ENCODE results near the gene GNL1.

GNL1 gene, protein sequence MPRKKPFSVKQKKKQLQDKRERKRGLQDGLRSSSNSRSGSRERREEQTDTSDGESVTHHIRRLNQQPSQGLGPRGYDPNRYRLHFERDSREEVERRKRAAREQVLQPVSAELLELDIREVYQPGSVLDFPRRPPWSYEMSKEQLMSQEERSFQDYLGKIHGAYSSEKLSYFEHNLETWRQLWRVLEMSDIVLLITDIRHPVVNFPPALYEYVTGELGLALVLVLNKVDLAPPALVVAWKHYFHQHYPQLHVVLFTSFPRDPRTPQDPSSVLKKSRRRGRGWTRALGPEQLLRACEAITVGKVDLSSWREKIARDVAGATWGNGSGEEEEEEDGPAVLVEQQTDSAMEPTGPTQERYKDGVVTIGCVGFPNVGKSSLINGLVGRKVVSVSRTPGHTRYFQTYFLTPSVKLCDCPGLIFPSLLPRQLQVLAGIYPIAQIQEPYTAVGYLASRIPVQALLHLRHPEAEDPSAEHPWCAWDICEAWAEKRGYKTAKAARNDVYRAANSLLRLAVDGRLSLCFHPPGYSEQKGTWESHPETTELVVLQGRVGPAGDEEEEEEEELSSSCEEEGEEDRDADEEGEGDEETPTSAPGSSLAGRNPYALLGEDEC

DNA sequence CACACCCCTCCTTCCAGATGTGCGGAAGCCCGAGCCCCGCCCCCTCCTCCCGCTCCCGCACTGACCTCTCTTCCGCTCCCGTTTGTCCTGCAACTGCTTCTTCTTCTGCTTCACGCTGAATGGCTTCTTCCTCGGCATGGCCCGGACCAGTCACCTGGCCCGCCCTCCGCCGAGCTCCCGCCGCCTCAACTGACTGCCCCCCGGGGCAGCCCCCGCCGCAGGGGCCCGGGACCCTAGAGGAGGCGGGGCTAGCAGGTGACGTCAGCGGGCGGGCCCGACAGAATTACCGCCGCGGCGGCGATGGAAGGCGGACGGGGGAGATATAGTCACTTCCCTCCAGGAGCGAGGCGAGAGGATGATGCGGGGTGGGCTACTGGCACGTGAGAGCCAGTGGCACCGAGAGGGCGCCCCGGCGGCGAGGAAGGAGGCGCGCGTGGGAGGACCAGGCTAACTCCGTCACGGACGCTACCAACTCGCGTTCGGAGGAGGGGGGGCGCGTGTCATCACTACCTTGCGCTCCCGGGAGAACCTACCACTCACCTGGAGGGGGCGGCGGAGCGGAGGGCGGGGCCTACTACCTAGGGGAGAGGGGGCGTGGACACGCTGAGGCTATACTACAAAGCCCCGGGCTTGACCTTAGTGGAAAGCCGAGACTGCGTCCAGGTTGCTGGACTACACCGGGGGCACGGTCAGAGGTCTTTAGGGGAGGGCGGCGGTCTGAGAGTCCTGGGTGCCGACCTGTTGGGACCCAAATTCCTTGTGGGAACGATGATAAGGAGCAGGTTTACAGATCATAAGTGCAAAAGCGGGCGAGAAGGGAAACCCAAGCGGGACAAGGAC lies at the start of gene GNL1:
Gene GNL1 (minus strand): TSS at position 424 of the 840 bp plus-strand sequence. CDS start 286 bp downstream, at position 138.
- peak; percentile 97 for DNase-seq (ENCODE audit: low spot score)

DNA sequence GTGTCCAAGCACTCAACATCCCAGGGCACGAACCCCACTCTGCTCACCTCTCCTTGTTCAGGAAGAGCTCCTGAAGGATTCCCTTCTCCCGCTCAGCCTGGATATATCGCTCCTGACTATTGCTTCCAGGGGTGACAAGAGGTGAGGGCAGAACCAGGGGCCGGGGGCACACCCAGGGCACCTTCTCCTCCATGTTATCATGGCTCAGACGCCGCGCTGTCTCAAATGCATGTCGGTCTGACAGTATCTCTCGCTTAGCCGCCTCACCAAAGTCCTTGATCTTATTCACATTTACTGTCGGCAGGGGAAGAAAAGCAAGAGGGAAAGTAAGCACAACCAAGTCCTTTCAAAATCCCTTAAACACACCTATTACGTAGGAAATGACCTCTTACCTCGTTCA lies 47.7 kb upstream of the GNL1 start:
- no peak for DNase-seq (ENCODE audit: low spot score)

DNA sequence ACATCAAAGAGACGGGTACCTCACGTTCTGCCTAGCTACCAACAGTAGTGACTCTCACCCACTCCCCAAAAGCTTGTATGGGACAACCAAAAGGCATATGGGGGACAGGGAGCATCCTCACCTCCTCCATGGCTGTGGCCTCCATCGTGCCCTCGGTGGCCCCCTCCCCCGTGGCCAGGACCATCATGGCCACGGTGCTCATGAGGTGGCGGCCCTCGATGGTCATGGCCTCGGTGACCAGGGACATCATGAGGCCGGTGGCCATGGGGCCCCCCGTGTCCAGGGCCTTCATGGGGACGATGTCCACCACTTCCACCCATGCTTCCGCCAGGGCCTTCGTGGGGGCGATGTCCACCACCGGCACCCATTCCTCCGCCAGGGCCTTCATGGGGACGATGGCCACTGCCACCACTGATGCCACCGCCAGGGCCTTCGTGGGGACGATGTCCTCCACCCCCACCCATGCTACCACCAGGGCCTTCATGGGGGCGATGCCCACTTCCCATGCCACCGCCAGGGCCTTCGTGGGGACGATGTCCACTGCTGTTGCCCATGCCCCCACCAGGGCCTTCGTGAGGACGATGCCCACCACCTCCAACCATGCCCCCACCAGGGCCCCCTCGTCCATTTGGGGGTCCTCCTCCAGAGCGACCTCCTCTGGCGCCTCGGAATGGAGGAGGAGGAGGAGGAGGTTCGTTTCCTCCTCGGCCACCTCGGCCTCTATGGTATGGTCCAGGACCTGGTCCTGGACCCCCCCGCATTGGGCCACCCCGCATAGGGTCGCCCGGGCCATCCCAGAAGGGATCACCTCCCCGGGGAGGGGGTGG lies 45.7 kb upstream of the GNL1 start:
- DNase-seq (ENCODE audit: low spot score), result no peak

DNA sequence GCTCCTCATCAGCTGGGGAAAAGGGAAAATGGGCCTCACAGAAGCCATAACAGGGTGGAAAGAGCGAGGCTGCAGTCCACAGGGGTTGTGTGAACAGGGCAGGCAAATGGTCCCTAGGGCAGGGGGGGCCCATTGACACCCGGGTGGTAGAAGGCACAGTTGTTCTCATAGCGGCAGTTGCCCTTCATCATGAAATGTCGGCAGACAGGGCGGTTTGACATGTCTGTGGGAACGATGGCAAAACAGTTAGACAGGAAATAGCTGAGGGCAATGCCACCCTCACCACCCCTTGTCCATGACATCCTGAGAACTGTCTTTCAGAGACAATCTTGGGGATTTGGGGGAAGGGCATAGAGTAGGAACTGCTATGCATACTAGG lies 45.1 kb upstream of the GNL1 start:
- DNase-seq (ENCODE audit: low spot score), result no peak

DNA sequence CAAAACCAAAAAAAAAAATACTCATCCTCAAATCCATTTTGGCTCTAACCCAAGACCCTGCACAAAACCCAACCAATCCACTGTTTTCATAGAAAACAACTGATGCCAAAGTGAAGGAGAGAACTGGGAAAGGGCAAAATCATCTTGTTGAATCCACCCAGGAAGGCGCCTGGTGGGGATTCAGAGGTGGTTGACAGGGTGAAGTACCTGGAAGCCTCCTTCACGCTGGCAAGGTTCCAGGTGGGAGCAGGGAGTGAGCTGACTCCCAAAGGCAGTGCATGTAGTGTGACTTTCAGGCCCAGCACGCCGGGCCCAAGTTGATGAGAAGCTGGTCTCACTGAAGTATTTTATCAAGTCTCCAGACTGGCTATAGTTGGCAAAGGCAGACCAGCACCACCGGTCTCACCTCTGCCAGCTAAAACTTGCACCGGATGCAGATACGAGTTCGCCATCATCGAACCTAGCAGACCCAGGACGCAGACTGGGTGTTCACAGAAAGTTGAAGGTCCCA lies 44.2 kb upstream of the GNL1 start:
- DNase-seq (ENCODE audit: low spot score), result no peak

DNA sequence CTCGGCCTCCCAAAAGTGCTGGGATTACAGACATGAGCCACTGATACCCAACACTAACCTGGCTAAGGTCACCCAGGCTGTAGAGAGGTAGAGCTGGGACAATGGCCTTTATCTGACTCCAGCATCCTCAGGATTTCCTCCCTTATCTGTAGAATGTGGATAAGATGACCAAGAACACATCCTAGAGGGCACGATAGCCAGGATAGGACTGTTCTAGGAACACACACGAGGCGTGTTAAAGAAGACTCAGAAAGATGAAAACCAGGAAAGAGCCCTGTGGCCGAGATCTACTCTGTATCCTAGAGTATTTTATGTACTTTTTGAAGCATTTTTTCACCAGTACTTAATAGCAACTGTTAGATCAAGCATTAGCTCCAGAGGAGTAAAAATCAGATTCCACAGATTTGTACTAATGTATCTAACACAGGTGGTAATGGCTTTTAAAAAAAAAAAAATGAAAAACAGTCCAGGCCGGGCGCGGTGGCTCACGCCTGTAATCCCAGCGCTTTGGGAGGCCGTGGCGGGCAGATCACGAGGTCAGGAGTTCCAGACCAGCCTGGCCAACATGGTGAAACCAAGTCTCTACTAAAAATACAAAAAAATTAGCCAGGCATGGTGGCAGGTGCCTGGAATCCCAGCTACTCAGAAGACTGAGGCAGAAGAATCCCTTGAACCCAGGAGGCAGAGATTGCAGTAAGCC lies 43.5 kb upstream of the GNL1 start:
- DNase-seq (ENCODE audit: low spot score), result no peak

DNA sequence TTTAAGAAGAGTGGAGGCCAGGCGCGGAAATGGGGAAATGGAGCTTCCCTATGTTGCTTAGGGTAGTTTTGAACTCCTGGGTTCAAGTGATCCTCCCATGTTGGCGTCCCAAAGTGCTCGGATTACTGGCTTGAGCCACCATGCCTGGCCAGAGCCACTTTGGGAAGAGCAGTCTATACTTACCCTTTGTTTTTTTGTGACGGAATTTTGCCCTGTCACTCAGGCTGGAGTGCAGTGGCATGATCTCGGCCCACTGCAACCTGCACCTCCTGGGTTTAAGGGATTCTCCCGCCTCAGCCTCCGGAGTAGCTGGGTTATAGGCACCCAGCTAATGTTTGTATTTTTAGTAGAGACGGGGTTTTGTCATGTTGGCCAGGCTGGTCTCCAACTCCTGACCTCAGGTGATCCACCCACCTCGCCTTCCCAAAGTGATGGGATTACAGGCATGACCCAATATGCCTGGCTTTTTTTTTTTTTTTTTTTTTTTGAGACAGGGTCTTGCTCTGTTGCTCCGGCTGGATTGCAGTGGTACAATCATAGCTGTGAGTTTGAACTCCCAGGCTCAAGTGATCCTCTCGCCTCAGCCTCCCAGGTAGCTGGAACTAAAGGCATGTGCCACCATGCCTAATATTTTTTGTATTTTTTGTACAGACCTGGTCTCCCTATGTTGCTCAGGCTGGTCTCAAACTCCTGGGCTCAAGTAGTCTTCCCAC lies 42.8 kb upstream of the GNL1 start:
- DNase-seq (ENCODE audit: low spot score), result no peak

DNA sequence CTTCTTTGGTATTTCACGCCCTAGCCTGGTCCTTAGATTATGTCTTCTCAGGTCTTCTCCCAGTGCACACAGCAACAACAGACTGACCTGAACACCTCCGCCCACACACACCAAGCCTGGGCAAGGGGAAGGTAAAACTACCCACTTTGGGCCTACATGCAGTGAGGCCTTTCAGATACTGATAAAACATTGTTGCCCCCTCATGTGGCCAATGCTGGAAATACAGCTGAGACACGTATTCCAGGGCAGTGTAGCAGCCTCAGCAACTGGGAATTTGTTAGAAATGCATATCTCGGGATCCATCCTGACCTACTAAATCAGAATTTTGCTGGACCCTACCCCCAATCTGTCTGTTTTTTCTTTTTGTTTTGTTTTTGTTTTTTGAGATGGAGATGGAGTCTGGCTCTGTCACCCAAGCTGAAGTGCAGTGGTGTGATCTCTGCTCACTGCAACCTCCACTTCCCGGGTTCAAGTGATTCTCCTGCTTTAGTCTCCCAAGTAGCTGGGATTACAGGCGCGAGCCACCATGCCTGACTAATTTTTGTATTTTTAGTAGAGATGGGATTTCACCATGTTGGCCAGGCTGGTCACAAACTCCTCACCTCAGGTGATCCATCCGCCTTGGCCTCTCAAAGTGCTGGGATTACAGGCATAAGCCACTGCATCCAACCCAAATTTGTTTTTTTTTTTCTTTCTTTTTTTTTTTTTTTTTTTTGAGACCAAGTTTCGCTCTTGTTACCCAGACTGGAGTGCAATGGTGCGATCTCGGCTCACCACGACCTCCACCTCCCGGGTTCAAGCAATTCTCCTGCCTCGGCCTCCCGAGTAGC lies 41.2 kb upstream of the GNL1 start:
- peak; percentile 80 for DNase-seq (ENCODE audit: low spot score)

DNA sequence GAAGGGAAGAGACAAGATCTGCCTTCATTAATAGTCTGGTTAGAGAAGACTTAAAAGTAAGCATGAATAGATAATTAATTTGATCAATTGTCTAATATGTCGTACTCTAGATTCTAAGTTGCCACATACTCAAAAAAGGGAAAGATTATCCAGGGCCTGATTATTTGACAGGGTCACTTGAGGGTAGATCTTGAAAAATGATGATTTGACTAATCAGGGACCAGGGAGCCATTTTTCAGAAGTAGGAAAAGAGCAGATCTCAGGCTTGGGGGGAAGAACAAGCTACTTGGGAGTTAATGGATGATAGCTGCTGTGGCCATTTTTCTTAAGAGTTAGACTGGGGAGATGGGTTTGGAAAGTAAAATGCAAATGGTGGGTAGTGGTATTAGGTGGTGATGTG lies 36.0 kb upstream of the GNL1 start:
- no peak for DNase-seq (ENCODE audit: low spot score)

DNA sequence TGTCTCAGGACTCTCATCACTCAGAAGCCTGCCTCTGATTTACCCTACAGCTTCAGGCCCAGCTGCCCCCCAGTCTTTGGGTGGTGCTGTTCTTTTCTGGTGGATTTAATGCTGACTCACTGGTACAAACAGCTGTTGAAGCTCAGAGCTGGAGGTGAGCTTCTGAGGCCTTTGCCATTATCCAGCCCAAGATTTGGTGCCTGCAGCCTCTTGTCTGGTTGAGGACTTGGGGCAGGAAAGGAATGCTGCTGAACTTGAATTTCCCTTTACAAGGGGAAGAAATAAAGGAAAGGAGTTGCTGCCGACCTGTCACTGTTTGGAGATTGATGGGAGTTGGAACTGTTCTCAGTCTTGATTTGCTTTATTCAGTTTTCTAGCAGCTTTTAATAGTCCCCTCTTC lies 34.7 kb upstream of the GNL1 start:
- no peak for DNase-seq (ENCODE audit: low spot score)

DNA sequence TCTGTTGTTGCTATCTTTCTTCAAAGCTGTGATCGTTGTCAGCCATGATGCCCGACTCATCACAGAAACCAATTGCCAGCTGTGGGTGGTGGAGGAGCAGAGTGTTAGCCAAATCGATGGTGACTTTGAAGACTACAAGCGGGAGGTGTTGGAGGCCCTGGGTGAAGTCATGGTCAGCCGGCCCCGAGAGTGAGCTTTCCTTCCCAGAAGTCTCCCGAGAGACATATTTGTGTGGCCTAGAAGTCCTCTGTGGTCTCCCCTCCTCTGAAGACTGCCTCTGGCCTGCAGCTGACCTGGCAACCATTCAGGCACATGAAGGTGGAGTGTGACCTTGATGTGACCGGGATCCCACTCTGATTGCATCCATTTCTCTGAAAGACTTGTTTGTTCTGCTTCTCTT lies 34.2 kb upstream of the GNL1 start:
- no peak for DNase-seq (ENCODE audit: low spot score)

DNA sequence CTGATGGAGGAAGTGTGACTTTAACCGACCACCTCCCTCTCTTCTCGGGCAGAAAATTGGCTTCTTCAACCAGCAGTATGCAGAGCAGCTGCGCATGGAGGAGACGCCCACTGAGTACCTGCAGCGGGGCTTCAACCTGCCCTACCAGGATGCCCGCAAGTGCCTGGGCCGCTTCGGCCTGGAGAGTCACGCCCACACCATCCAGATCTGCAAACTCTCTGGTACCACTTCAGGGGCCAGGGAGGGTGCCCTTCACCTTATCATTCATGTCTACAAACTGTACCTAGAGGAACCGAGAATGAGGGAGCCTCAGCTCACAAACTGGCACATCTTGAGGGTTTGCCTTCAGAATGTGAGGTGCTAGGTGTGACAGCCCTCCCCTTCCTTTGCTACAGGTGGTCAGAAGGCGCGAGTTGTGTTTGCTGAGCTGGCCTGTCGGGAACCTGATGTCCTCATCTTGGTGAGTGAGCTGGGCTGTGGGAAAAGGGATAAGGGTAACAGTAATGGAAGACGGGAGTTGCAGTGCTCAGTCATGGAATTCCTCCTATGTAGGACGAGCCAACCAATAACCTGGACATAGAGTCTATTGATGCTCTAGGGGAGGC lies 33.6 kb upstream of the GNL1 start:
- no peak for DNase-seq (ENCODE audit: low spot score)

DNA sequence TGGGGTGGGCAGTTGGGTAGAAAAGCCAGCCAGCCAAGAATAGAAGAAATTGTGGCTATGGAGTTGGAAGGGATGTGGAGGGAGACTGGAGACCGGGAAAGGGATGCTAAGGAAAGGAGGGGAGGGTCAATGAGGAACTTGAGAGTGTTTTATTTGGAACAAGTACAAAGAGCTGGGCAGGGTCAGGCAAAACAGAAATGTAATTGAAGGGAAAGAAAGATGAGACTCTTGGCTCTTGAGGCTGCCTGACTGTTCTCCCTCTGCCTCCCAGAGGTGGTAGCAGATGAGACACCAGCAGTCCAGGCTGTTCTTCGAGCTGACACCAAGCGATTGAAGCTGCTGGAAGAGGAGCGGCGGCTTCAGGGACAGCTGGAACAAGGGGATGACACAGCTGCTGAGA lies 27.6 kb upstream of the GNL1 start:
- DNase-seq (ENCODE audit: low spot score), result no peak

DNA sequence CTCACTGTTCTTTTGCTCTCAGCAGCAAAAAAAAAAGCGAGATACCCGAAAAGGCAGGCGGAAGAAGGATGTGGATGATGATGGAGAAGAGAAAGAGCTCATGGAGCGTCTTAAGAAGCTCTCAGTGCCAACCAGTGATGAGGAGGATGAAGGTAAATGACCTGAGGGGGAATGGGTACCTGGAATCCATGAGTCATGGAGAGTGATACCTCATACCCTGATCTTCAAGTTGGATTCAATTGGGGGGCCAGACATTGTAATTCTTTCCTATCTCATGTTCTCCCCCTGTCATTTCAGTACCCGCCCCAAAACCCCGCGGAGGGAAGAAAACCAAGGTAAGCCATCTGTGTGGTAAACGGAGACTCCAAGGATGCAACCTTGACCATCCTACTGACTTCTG lies 21.8 kb upstream of the GNL1 start:
- DNase-seq (ENCODE audit: low spot score), result no peak

DNA sequence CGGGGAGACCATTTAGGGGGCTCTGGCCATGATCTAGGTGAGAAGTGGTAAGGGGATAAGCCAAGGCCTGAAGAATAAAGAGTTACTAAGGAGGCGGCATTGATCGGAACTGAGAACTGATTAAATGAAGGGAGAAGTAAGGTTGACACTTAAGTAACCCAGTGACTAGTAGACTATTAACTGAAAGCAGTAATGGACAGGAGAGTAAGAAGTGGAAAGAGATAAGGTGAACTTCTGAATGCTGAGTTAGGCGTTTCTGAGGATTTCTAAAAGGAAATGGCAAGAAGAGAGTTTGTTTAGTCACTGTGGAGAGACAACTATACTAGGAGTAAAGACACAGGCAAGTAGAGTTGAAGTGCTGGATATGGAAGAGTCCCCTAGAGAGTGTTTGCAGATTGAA lies 16.8 kb upstream of the GNL1 start:
- no peak for DNase-seq (ENCODE audit: low spot score)

DNA sequence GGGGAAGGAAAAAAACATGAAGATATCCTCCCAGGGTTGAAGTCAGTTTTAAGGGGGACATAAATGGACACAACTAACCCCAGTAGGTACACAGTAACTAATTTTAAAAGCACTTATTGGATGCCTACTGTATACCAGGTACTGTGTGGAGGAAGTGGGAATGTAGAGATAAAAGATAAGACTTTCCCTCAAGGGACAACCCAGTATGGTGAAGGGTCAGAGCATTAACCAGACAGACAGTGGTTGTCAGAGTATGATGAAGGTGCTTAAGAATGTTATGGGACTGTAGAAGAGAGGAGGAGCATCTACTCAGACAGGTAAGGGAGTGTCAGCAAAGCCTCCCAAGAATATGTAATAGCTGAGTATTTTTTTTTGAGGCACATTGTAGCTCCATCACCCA lies 15.9 kb upstream of the GNL1 start:
- DNase-seq (ENCODE audit: low spot score), result no peak

DNA sequence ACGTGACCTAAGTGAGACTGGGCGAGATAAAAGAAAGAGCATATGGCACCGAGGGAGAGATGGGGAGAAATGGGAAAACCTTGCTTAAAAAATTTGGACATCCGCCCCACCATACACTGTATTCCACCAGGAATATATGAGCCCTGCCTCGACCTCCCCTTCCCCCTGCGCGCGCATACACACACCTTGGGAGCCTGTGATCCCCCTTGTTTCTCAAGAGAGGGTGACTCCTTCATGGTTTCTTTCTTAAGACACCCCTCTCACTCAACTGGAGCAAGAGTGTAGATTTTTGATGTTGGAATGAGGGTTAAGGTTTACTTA lies 15.4 kb upstream of the GNL1 start:
- DNase-seq (ENCODE audit: low spot score), result no peak

DNA sequence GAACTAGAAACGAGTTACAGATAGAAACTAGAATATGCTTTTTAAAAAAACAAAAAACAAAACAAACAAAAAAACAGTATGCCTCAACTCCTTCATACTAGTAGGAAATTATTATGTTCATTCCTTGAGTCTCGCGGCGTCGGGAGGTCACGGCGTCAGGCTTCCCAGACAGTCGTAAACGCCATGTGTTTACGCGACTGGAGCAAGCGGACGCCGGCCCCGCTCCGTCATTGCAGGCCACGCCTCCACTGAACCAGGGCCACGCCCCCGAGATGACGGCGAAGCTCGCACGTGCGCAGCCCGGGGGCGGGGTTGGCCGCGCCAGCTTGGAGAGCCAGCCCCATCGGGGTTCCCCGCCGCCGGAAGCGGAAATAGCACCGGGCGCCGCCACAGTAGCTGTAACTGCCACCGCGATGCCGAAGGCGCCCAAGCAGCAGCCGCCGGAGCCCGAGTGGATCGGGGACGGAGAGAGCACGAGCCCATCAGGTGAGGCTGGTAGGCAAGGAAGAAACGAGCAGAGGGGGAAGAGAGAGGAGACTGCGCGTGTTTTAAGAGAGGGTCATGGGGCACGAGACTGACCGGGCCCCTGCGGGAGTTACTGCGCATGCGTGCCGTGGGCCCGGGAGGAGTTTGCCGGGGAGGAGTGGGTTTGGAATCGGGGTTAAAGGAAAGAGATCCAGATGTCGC lies 14.9 kb upstream of the GNL1 start, which contains the start of gene ABCF1:
Gene ABCF1 (plus strand): TSS at position 368 of the 687 bp plus-strand sequence. CDS start 46 bp downstream, at position 414.
- peak; percentile 99 for DNase-seq (ENCODE audit: low spot score)

DNA sequence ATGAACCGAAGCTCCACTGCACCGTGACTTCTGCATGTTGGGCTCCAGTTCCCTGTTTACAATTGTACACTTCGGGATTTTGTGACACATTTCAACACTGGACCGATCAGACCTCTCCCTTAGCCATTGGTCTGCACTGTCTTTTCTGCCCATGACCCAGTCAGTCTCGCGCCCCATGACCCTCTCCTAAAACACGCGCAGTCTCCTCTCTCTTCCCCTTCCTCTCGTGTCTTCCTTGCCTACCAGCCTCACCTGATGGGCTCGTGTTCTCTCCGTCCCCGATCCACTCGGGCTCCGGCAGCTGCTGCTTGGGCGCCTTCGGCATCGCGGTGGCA lies 14.4 kb upstream of the GNL1 start:
- DNase-seq (ENCODE audit: low spot score), result no peak
